ENCODE data around the gene AFF2.
"Not testable (repeated sequence)": the region's sequence is repeated elsewhere in the genome, so short reads cannot be mapped to it uniquely, and the experiment has no call there.

The AFF2 gene

GRCh38 chrX:148649145-148649795, 148.9 kb downstream of the AFF2 start:
- no peak for DNase-seq

- DNase-seq: no peak
These were observed 157.8 kb downstream of the AFF2 start for GRCh38 chrX:148658115-148658730.

DNA sequence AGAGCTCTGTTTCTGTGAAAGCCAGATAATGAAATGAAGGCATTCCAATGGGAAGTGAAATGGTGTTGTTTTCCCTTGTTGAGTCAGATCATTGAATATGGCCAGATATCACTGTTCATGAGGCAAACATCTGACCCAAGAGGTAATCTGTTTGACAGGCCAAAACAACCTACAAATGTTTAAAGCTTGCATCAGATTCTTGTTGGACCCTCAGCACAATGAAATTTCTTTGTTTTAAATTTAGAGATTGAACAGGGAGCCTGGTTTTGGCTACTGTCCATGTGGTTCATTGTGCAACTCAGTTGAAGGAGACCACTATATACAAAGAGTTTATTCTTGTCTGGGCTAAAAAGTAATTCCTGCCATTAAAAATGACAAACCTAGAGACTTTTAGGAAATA, 159.1 kb downstream of the AFF2 start:
- no peak for DNase-seq

DNA sequence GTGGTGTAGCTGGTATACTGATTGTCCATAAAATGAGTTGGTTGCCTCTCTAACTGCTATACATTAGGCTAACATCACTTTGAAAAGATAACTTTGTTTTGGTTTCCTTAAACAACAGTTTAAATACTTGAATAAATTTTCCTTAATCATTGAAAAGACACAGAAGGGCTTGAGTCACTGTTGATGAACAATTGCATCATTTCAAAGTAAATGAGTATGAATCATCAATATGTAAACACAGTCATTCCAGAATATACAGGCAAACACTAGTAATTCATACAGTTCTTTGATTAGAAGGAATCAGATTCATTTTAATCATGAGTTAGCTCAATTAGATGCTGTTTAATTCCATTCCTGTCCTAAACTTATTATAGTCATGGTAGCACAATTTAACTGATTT, 160.6 kb downstream of the AFF2 start:
- DNase-seq: no peak

- no peak for DNase-seq
These were observed 161.6 kb downstream of the AFF2 start for GRCh38 chrX:148662014-148662413.

DNA sequence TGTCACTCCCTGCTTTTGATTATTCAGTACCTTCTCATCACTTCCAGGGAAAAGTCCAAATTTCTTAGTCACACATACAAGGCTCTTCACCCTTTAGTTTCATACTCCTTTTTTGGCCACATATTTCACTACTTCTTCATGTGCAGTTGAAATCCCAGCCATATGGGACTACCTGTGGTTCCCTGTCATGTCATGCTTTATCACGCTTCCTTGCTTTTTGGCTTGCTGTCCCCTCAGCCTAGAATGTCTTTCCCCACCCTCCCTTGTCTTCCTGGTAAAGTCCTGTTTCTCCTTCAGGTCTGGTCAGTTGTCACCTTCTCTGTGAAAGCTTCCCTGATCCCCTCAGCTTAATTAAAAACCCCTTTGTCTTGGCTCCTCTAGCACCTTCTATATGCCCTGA, 163.8 kb downstream of the AFF2 start:
- no peak for DNase-seq

DNA sequence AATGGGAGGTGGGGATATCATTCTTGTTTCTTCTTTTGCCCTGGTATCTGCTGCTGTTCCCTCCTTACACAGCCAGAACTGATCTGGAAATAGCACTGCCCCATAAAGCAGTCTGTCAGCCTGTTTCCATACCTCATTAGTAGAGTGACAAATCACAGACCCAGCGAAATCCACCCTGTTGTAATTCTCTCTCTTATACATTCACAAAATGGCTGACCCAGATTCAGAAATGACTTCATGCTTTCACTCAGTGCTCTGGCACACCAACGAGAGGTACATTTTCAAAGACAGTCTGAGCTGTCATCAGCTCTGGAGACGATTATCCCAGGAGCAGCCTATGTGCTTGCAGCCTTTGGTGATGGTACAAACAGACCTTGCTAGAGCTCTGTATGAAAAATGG, 164.6 kb downstream of the AFF2 start:
- no peak for DNase-seq

GRCh38 chrX:148669175-148669574, 168.8 kb downstream of the AFF2 start:
- DNase-seq: not testable (repeated sequence)

DNA sequence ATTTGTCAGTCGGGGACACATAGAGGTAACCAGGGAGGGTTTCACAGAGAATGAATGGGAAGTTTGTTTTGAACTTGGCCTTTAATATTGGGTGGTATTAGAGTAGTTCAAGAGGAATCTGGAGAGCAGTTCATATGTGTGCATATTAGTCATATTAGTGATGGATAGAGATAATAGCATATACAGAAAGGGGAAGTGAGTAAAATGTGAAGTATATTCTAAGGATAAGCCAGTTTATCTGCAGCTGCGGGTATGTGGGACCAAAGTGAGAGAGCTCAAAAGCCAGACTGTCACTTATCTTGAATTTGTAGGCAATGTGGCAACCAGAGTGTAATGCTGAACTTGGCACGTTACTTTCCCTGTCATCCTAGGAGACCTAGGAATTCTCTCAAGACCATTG, 169.9 kb downstream of the AFF2 start:
- DNase-seq: no peak

DNA sequence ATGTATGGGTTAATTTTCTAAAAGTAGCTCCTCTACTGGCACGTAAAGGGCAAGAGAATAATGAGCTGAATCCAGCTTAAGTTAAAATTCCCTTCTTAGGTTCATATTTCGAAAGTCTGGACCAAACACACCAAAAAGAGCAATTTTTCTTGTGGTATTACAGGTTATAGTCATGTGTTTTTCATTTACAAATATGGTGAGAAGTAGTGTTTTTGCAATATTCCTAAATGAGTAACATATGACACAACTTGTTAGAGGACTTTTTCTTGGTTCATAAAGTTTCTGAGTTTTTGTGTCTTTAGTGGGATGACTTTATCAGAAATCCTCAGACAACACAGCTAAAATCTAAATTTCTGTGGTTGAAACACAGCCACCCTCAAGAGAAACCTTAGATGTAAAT, 172.1 kb downstream of the AFF2 start:
- no peak for DNase-seq

DNA sequence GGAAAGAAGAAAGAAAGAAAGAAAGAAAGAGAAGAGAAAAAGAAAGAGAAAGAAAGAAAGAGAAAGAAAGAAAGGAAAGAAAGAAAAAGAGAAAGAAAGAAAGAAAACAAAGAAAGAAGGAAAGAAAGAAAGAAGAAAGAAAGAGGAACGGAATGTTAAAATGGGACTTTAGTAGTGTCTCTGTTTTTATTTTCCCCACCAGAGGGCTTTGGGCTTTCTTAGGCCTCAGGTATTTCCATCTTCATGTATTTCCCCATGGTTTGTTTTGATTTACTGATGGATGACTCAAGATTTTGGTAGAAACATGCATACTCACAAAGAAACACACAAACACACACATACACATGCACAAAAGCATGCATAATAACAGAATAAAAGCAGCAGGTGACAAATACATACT, 181.2 kb downstream of the AFF2 start:
- DNase-seq: no peak

GRCh38 chrX:148682206-148682605, 181.8 kb downstream of the AFF2 start:
- DNase-seq: no peak

DNA sequence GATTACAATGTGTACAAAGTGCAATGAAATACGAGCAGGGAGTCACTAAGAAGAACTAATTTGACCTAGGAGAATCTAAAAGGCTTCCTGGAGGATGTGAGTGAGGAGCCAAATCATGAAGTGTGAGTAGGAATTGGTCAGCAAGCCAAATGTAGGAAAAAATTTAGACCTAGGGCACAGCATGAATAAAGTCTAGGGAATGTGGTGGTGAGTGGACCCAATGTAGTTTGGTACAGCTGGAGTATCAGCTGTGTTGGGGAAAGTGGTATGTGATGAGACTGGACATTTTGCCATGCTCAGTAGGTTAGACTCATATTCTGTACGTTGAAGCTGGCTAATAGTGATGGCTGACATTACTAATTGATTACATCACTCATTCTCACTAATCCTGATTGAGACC, 191.0 kb downstream of the AFF2 start:
- DNase-seq: no peak

DNA sequence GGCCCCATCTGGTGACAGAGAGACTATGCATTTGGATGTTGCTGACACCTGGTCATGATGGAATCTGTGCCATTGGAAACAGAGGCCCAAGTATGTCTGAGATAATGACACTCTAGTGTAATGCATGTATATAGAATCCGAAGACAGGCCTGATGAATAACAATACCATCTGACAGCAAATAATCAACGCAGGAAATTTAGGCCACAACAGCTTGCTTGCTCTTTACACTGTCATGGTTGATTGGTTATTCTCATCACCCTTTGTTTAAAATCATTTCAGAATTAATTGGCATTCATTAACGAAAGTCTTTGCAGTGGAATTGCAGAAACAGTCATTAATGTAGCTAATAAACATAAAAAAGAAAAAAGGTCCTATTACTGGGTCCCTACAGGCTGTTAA, 194.8 kb downstream of the AFF2 start:
- DNase-seq: no peak

DNA sequence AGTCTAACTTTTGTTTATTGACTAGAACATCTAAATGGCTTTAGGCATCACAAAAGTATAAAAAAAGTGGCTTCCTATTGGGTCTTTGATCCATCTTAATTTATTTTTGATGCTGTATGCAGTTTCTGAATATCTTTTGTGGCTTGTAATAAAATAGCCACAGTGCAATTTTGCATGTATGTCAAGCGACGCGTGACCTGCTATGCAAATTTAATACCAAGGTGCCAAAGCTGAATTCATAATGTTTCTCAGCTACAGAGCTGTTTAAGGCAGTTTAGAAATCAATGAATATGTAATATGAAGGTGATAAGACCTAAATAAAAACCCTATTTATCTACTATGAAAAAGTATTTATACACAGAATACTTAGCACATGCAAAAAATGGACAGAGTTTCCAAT, 197.8 kb downstream of the AFF2 start:
- DNase-seq: no peak

DNA sequence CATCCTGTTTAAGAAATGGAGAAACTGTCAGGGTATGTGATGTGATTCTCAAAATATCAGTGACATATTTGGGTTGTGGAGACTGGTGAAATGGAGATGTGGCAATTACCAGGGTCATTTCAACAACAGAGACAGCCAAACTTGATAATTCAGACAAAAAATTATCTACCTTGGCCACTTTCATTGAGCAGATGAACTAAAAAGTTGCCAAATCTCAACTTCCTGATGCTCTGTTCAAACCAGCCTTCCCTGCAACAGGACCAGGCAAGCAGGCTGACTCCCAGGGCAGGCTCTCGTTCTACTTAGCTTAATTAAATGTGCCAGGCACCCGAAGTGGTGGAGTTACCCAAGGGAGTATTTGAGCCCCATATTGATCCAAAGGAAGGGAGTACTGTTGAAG, 199.6 kb downstream of the AFF2 start:
- no peak for DNase-seq

- DNase-seq: no peak
These were observed 213.6 kb downstream of the AFF2 start for GRCh38 chrX:148713981-148714380.

- DNase-seq: no peak
These were observed 214.9 kb downstream of the AFF2 start for GRCh38 chrX:148715361-148715760.

DNA sequence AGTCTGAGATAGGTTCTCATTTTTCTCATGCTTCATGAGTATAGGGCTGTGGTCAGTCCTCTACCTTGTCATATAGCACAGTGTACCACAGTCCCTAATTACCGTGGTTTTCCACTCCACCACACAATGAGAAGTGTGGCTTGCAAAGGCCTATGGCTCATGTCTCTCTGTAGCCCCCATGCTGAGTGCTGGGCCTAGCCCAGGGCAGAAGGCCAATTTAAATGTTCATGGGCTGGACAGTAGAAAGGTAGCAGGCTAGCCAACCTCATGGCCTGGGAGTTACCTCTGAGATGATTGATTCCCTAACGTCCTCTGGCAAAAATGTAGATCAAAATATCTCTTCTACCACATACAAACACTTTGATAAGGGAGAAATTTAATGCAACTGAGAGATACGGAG, 222.5 kb downstream of the AFF2 start:
- no peak for DNase-seq

DNA sequence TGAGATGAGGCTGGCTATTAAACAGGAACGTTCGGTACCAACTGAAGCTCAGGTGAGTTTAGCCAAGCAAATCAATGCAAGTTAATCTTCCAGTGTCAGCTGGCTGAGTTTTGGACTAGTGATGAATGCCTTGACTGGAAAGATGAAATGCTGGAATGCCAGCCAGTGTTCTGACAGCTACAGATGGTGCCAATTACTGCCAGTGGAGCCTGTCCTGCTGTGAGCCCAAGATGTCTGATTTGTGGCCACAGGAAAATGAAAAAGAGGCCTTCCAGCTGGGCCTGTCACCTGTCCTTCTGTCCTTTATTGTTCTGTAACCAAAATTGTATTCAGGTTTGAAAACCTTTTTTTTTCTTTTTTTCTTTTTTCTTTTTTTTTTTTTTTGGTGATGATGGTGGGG, 223.1 kb downstream of the AFF2 start:
- no peak for DNase-seq

GRCh38 chrX:148728901-148729300, 228.5 kb downstream of the AFF2 start:
- DNase-seq: no peak

DNA sequence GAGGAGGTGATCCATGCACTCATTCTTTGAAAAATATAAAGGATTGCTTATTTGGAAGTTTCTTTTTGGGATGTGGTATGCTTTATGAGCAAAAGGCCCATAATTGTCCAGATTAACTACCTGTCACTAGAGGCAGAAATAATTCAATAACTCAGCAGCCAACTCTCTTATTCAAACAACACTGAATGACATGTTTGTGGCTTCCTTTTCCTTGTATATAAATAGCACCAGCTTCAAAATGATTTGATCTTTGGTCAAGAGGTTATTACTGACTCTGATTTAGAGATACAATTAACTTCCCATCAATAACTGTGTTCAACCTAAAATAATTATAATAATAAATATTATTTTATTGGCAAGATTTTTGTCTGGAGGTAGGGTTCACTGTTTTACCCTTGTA, 232.3 kb downstream of the AFF2 start:
- no peak for DNase-seq

DNA sequence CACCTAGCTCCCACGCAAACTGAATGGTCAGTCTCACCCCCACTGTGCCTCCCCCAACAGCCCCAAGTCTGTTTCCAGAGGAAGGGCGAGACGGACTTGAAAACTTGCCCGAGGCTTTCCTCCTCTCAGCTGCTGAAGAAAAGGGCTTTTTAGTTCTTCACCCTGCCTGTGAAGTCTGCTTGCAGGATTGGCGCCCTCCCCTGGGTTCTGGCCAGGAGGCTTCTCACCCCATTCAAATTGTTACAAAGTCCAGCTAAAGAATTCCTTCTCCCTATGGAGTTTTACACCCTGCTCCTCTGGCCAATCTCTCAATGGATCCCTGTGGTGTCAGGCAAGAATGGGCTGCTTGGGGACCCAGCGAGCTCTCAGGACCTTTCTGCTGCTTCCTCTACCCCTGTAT, 241.0 kb downstream of the AFF2 start:
- no peak for DNase-seq

DNA sequence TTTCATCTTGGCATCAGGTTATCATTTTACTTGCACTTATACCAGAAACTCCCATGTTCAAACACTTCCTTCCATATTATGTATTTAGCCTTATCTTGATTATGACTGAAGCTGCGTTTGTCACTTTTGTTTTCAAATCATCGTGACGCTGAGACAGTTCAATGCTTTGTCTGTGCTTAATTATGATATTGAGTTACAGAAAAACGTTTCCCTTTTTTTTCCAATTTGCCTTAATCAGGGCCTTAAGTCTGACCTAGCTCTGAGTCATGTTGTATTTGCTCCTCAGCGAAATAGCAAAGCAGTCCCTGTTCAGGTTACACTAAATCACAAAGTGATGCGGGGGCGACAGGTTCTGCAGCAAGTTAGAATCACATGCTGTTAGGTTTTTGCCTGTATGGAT, 254.7 kb downstream of the AFF2 start:
- DNase-seq: no peak

GRCh38 chrX:148763896-148764295, 263.5 kb downstream of the AFF2 start:
- DNase-seq: no peak

Measured in activated gamma-delta T cell (primary cell).